Panc1 (cell line): Measurements from ENCODE around the gene SPIRE1. TPM values are rescaled to one million over a fixed set of nuclear protein-coding genes. Genes with fewer than 3 reads are reported as not detected.

Source experiments
- ATAC-seq: fragments of 200-7000 bp; cut with Tn5 transposase; 2 replicates; pipeline ENCODE4 v1.9.1; 2020; ENCODE audit warnings: mild to moderate bottlenecking, moderate library complexity
- BruUV-seq: library from RNA; stranded (reverse); fragments of 400-500 nt; replicated peaks from 2 replicates; lab custom pipeline; 2021; lab: Mats Ljungman, UMichigan
- CTCF ChIA-PET: fragments of 300-600 bp; sonication (Branson Sonifier 250); formaldehyde crosslinking; loops from one replicate; lab custom pipeline; 2022; ENCODE audit warnings: antibody characterized with exemption; lab: Charles Lee
- POLR2A ChIA-PET: fragments of 300-600 bp; sonication (Branson Sonifier 250); formaldehyde crosslinking; loops from one replicate; lab custom pipeline; 2022; ENCODE audit warnings: antibody characterized with exemption; lab: Charles Lee
- DNase-seq: peaks from one replicate; pipeline ENCODE4 v3.0.0-alpha.2; 2010; ENCODE audit warnings: low read depth, low spot score
- H3K27ac ChIP-seq: 2 replicates; pipeline ENCODE4 v1.5.1; 2011; ENCODE audit warnings: mild to moderate bottlenecking, low read length, inconsistent platforms
- H3K27me3 ChIP-seq: fragments of 200-500 bp; sonication (Bioruptor generic); 2 replicates; pipeline ENCODE4 v1.6.0; 2014; ENCODE audit warnings: low read length, inconsistent platforms; ENCODE audit not compliant: control insufficient read depth, insufficient read depth
- H3K36me3 ChIP-seq: fragments of 200-500 bp; sonication (Bioruptor generic); 2 replicates; pipeline ENCODE4 v1.5.1; 2014; ENCODE audit warnings: inconsistent platforms, mild to moderate bottlenecking, low read length, moderate library complexity; ENCODE audit not compliant: control insufficient read depth, insufficient read depth
- H3K4me1 ChIP-seq: 2 replicates; pipeline ENCODE4 v1.5.1; 2011; ENCODE audit warnings: inconsistent platforms, mild to moderate bottlenecking, low read length, moderate library complexity; ENCODE audit not compliant: control insufficient read depth, insufficient read depth
- H3K4me3 ChIP-seq, 2 experiments: 2 replicates each; pipeline ENCODE4 v1.5.1; 2011 to 2012; ENCODE audit warnings: low read depth in 2 of 2, low read length in 2 of 2, mild to moderate bottlenecking in 2 of 2, inconsistent platforms in 1 of 2, moderate library complexity in 1 of 2
- H3K9me3 ChIP-seq: fragments of 200-500 bp; sonication (Bioruptor generic); 2 replicates; pipeline ENCODE4 v1.5.1; 2014; ENCODE audit warnings: low read depth, mild to moderate bottlenecking, inconsistent platforms, low read length, moderate library complexity; ENCODE audit not compliant: control insufficient read depth, insufficient read depth
- POLR2AphosphoS5 ChIP-seq: IDR thresholded peaks from 2 replicates; pipeline ENCODE4 v1.6.1; 2012; ENCODE audit warnings: mild to moderate bottlenecking, low read depth, low read length, moderate library complexity
- SIN3A ChIP-seq: IDR thresholded peaks from 2 replicates; pipeline ENCODE4 v1.6.1; 2012; ENCODE audit warnings: low read depth, mild to moderate bottlenecking, low read length, moderate library complexity, borderline replicate concordance; ENCODE audit not compliant: insufficient read depth
- TCF7L2 ChIP-seq: IDR thresholded peaks from 2 replicates; pipeline ENCODE4 v1.6.1; 2011; ENCODE audit warnings: mild to moderate bottlenecking, low read depth, low read length, inconsistent platforms
- in situ Hi-C: cut with HindIII; loops from 2 replicates; pipeline ENCODE4 v1.10.0; 2016; ENCODE audit warnings: low sequenced_read_pairs, low pct_unique_long_range_greater_than_20kb
- intact Hi-C: fragments of 100-400 bp; cut with micrococcal nuclease; formaldehyde crosslinking; loops from one replicate; pipeline ENCODE4 v1.10.0; 2022; ENCODE audit not compliant: unreplicated experiment
- total RNA-seq: library from RNA; stranded (reverse); gene quantifications from one replicate; pipeline ENCODE4 v1.2.1, GENCODE V29; 2021; ENCODE audit not compliant: unreplicated experiment
- TF ChIP-seq, protein P1 (sequence below): fragments of 450-650 bp; IDR thresholded peaks from 2 replicates; pipeline ENCODE4 v1.5.1; 2017; ENCODE audit warnings: mild to moderate bottlenecking
- TF ChIP-seq, protein P2 (sequence below), 2 experiments: IDR thresholded peaks; 2 replicates each; pipeline ENCODE4 v1.6.1; 2011 to 2012; ENCODE audit warnings: low read depth in 2 of 2, control low read depth in 1 of 2, low read length in 1 of 2, mild to moderate bottlenecking in 1 of 2, moderate library complexity in 1 of 2; ENCODE audit not compliant: insufficient read depth in 1 of 2

The SPIRE1 gene
- total RNA-seq, 1 experiment from 2014 or later = 45.5 TPM

DNA sequence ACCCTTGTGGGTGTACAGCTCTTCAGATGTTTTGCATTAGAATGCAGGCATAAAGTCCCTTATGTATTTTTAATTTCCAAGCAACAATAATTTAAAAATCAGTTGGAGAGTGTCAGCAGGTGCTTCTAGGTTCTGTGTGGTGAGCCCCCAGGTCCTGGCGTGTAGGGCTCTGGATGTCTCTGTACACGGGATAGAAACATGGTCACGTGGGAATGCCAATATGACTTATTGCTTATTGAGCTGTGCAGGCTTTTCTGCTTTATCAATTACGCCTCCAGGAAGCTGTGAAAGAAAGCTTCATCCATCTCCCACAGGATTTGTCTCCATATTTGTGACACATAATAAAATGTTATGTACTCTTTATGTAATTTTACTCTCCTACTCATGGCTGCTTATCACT, 212.4 kb downstream of the SPIRE1 start:
- Histone ChIP-seq H3K9me3 (no peaks in the 10 kb centered on the region), H3K36me3 (peaks cover 7% of the 10 kb centered on the region; the same call in 1 of the 2 replicates), H3K4me3 (no peak overlapping the region), H3K4me1 (no peaks in the 10 kb centered on the region), H3K27me3 (no peaks in the 10 kb centered on the region), H3K27ac (no peak overlapping the region)
- no TSS peak for BruUV-seq
- TF ChIP-seq POLR2AphosphoS5 (no peak), SIN3A (no peak), TCF7L2 (no peak)
- TF ChIP-seq, protein P1, sequence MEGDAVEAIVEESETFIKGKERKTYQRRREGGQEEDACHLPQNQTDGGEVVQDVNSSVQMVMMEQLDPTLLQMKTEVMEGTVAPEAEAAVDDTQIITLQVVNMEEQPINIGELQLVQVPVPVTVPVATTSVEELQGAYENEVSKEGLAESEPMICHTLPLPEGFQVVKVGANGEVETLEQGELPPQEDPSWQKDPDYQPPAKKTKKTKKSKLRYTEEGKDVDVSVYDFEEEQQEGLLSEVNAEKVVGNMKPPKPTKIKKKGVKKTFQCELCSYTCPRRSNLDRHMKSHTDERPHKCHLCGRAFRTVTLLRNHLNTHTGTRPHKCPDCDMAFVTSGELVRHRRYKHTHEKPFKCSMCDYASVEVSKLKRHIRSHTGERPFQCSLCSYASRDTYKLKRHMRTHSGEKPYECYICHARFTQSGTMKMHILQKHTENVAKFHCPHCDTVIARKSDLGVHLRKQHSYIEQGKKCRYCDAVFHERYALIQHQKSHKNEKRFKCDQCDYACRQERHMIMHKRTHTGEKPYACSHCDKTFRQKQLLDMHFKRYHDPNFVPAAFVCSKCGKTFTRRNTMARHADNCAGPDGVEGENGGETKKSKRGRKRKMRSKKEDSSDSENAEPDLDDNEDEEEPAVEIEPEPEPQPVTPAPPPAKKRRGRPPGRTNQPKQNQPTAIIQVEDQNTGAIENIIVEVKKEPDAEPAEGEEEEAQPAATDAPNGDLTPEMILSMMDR = no peak
- TF ChIP-seq, protein P2, sequence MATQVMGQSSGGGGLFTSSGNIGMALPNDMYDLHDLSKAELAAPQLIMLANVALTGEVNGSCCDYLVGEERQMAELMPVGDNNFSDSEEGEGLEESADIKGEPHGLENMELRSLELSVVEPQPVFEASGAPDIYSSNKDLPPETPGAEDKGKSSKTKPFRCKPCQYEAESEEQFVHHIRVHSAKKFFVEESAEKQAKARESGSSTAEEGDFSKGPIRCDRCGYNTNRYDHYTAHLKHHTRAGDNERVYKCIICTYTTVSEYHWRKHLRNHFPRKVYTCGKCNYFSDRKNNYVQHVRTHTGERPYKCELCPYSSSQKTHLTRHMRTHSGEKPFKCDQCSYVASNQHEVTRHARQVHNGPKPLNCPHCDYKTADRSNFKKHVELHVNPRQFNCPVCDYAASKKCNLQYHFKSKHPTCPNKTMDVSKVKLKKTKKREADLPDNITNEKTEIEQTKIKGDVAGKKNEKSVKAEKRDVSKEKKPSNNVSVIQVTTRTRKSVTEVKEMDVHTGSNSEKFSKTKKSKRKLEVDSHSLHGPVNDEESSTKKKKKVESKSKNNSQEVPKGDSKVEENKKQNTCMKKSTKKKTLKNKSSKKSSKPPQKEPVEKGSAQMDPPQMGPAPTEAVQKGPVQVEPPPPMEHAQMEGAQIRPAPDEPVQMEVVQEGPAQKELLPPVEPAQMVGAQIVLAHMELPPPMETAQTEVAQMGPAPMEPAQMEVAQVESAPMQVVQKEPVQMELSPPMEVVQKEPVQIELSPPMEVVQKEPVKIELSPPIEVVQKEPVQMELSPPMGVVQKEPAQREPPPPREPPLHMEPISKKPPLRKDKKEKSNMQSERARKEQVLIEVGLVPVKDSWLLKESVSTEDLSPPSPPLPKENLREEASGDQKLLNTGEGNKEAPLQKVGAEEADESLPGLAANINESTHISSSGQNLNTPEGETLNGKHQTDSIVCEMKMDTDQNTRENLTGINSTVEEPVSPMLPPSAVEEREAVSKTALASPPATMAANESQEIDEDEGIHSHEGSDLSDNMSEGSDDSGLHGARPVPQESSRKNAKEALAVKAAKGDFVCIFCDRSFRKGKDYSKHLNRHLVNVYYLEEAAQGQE (IDR thresholded peaks at IDR 0.05; ENCODE audit: insufficient read depth in 1 of 2, low read depth in 2 of 2, low read length in 1 of 2) = no peak
- in situ Hi-C loops (no loop called here), intact Hi-C loops (no loop called here)
- DNase-seq (no peak), ATAC-seq (no peak)
- POLR2A ChIA-PET = no interaction called here
- CTCF ChIA-PET = interaction anchor here (0.7 kb wide), 1 partner anchor 56 kb away, joined by 3 read pairs; no protein-coding TSS in a partner anchor

DNA sequence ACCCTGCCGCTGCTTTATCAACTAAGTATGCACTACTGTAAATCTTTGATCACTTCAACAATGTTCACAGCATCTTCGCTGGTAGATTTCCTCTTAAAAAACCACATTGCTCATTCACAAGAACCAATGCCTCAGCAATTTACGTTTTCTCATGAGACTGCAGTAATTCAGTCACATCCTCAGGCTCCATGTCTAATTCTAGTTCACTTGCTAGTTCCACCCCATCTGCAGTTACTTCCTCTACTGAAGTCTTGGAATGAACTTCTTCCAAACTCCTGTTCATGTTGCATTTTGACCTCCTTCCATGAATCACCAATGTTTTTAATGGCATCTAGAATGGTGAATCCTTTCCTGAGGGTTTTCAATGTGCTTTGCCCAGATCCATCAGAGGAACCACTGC, 214.4 kb downstream of the SPIRE1 start:
- in situ Hi-C loops (no loop called here), intact Hi-C loops (no loop called here)
- POLR2A ChIA-PET = no interaction called here
- Histone ChIP-seq H3K4me3 (no peak overlapping the region), H3K4me1 (no peaks in the 10 kb centered on the region), H3K36me3 (peaks cover 5% of the 10 kb centered on the region; the same call in 1 of the 2 replicates), H3K27ac (no peak overlapping the region), H3K27me3 (no peaks in the 10 kb centered on the region), H3K9me3 (no peaks in the 10 kb centered on the region)
- ATAC-seq (no peak), DNase-seq (no peak)
- CTCF ChIA-PET = interaction anchor here (0.6 kb wide), 1 partner anchor 96 kb away, joined by 10 read pairs; no protein-coding TSS in a partner anchor
- BruUV-seq = no TSS peak
- TF ChIP-seq TCF7L2 (no peak), POLR2AphosphoS5 (no peak), SIN3A (no peak)
- TF ChIP-seq, protein P1 = no peak
- TF ChIP-seq, protein P2 (IDR thresholded peaks at IDR 0.05; ENCODE audit: insufficient read depth in 1 of 2, low read depth in 2 of 2, low read length in 1 of 2) = no peak
